ENCODE data around the gene DLGAP1. TPM values are rescaled to one million over a fixed set of nuclear protein-coding genes. Genes with fewer than 3 reads are reported as not detected.

Gene DLGAP1
- total and polyA plus RNA-seq, 2 of the 13 experiments (the other 11 are each of a cell fraction or from before 2014, with no cell fraction given), result 0.01 TPM; not detected in 1

DNA sequence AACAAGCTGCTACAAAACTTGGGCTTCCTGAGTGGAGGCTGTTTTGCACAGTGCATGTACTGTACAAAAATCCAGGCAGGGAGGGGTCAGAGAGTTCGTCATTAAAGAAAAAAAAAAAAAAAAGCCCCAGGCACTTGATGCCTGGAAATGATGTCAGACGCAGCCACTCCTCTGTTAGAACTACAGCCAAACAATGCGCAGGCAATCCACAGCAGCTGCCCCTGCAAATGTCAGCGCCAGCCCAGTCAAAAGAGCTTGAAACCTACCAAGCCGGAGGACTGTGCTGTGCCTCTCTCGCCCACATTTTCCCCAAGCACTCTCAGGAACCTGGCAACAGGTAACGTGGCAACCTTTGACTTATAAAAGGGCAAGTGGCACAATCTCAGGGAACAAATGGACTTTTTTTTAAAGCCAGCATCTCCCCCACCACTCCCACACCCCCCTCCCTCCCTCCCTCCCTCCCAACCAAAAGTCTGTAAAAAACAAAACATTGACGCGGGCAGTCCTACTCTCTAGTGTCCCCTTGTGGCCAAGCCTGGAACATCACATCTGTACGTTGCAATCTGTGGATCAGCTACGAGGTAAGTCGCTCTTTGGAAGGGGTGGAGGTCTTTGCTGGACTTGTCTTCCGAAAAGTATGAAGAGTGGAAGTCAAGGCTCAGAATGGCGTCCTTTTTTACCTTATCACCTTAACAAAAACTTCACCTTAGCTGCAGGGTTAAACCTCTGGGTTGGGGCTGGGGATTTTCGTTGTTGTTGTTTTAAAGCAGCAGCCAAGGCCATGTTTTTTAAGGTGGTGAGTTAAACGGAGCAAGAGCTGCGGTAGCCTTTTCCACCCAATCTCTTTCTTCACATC lies 861.0 kb downstream of the DLGAP1 start (continued):
- TF ChIP-seq, protein P1, sequence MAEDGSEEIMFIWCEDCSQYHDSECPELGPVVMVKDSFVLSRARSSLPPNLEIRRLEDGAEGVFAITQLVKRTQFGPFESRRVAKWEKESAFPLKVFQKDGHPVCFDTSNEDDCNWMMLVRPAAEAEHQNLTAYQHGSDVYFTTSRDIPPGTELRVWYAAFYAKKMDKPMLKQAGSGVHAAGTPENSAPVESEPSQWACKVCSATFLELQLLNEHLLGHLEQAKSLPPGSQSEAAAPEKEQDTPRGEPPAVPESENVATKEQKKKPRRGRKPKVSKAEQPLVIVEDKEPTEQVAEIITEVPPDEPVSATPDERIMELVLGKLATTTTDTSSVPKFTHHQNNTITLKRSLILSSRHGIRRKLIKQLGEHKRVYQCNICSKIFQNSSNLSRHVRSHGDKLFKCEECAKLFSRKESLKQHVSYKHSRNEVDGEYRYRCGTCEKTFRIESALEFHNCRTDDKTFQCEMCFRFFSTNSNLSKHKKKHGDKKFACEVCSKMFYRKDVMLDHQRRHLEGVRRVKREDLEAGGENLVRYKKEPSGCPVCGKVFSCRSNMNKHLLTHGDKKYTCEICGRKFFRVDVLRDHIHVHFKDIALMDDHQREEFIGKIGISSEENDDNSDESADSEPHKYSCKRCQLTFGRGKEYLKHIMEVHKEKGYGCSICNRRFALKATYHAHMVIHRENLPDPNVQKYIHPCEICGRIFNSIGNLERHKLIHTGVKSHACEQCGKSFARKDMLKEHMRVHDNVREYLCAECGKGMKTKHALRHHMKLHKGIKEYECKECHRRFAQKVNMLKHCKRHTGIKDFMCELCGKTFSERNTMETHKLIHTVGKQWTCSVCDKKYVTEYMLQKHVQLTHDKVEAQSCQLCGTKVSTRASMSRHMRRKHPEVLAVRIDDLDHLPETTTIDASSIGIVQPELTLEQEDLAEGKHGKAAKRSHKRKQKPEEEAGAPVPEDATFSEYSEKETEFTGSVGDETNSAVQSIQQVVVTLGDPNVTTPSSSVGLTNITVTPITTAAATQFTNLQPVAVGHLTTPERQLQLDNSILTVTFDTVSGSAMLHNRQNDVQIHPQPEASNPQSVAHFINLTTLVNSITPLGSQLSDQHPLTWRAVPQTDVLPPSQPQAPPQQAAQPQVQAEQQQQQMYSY (CRISPR knock-in tag; IDR thresholded peaks at IDR 0.05), result no peak
- TF ChIP-seq RXRA (CRISPR knock-in tag; IDR thresholded peaks at IDR 0.05) (0 out of 2 replicates have a peak, but pooled peaks have one; percentile 60), NCOR1 (IDR thresholded peaks at IDR 0.05; ENCODE audit: borderline replicate concordance, low read length) (peak; percentile 71; the same call in 1 of the 2 replicates), NR3C1 (CRISPR knock-in tag; IDR thresholded peaks at IDR 0.05) (no peak), ZNF615 (CRISPR knock-in tag; IDR thresholded peaks at IDR 0.05; ENCODE audit: borderline replicate concordance) (no peak), ZNF7 (CRISPR knock-in tag; IDR thresholded peaks at IDR 0.05) (no peak), HOXA5 (CRISPR knock-in tag; IDR thresholded peaks at IDR 0.05) (peak; percentile 67), ZNF607 (CRISPR knock-in tag; IDR thresholded peaks at IDR 0.05; ENCODE audit: borderline replicate concordance) (no peak), ZNF263 (CRISPR knock-in tag; IDR thresholded peaks at IDR 0.05) (no peak)
- TF ChIP-seq, protein P2, sequence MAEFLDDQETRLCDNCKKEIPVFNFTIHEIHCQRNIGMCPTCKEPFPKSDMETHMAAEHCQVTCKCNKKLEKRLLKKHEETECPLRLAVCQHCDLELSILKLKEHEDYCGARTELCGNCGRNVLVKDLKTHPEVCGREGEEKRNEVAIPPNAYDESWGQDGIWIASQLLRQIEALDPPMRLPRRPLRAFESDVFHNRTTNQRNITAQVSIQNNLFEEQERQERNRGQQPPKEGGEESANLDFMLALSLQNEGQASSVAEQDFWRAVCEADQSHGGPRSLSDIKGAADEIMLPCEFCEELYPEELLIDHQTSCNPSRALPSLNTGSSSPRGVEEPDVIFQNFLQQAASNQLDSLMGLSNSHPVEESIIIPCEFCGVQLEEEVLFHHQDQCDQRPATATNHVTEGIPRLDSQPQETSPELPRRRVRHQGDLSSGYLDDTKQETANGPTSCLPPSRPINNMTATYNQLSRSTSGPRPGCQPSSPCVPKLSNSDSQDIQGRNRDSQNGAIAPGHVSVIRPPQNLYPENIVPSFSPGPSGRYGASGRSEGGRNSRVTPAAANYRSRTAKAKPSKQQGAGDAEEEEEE (CRISPR knock-in tag; IDR thresholded peaks at IDR 0.05; ENCODE audit: borderline replicate concordance), result no peak
- TF ChIP-seq, protein P3, sequence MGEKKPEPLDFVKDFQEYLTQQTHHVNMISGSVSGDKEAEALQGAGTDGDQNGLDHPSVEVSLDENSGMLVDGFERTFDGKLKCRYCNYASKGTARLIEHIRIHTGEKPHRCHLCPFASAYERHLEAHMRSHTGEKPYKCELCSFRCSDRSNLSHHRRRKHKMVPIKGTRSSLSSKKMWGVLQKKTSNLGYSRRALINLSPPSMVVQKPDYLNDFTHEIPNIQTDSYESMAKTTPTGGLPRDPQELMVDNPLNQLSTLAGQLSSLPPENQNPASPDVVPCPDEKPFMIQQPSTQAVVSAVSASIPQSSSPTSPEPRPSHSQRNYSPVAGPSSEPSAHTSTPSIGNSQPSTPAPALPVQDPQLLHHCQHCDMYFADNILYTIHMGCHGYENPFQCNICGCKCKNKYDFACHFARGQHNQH (CRISPR knock-in tag; IDR thresholded peaks at IDR 0.05), result peak; percentile 77
- TF ChIP-seq, protein P4, sequence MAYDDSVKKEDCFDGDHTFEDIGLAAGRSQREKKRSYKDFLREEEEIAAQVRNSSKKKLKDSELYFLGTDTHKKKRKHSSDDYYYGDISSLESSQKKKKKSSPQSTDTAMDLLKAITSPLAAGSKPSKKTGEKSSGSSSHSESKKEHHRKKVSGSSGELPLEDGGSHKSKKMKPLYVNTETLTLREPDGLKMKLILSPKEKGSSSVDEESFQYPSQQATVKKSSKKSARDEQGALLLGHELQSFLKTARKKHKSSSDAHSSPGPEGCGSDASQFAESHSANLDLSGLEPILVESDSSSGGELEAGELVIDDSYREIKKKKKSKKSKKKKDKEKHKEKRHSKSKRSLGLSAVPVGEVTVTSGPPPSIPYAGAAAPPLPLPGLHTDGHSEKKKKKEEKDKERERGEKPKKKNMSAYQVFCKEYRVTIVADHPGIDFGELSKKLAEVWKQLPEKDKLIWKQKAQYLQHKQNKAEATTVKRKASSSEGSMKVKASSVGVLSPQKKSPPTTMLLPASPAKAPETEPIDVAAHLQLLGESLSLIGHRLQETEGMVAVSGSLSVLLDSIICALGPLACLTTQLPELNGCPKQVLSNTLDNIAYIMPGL (CRISPR knock-in tag; IDR thresholded peaks at IDR 0.05; ENCODE audit: borderline replicate concordance in 1 of 2, low read depth in 1 of 2), result peak; percentile 54; a peak in 3 of 4 replicates
- TF ChIP-seq, protein P5, sequence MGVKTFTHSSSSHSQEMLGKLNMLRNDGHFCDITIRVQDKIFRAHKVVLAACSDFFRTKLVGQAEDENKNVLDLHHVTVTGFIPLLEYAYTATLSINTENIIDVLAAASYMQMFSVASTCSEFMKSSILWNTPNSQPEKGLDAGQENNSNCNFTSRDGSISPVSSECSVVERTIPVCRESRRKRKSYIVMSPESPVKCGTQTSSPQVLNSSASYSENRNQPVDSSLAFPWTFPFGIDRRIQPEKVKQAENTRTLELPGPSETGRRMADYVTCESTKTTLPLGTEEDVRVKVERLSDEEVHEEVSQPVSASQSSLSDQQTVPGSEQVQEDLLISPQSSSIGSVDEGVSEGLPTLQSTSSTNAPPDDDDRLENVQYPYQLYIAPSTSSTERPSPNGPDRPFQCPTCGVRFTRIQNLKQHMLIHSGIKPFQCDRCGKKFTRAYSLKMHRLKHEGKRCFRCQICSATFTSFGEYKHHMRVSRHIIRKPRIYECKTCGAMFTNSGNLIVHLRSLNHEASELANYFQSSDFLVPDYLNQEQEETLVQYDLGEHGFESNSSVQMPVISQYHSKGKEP (CRISPR knock-in tag; IDR thresholded peaks at IDR 0.05), result no peak
- TF ChIP-seq, protein P6, sequence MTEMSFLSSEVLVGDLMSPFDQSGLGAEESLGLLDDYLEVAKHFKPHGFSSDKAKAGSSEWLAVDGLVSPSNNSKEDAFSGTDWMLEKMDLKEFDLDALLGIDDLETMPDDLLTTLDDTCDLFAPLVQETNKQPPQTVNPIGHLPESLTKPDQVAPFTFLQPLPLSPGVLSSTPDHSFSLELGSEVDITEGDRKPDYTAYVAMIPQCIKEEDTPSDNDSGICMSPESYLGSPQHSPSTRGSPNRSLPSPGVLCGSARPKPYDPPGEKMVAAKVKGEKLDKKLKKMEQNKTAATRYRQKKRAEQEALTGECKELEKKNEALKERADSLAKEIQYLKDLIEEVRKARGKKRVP (CRISPR knock-in tag; IDR thresholded peaks at IDR 0.05), result peak in 1 of 2 experiments; percentile 39; a peak in 1 of 4 replicates

All from HepG2 (cell line).